HEK293T (cell line): ENCODE measurements around the gene LACC1.

Experiments used
- CTCF ChIA-PET: fragments of 350-600 bp; formaldehyde crosslinking; extraction: SDS; loops from one replicate; lab custom pipeline; 2021; ENCODE audit warnings: antibody characterized with exemption, inconsistent platforms; lab: Yijun Ruan, JAX
- POLR2A ChIA-PET: fragments of 350-600 bp; formaldehyde crosslinking; extraction: SDS; loops from one replicate; lab custom pipeline; 2020; ENCODE audit warnings: antibody characterized with exemption, inconsistent platforms; lab: Yijun Ruan, JAX
- DNase-seq: peaks from one replicate; pipeline ENCODE4 v3.0.0; 2012; ENCODE audit warnings: mixed read lengths; ENCODE audit errors: extremely low spot score
- ARNT ChIP-seq: fragments of 450-650 bp; IDR thresholded peaks from 2 replicates; pipeline ENCODE4 v1.6.1; 2017; ENCODE audit warnings: mild to moderate bottlenecking
- BHLHE40 ChIP-seq: fragments of 450-650 bp; IDR thresholded peaks from 2 replicates; pipeline ENCODE4 v1.6.1; 2016; ENCODE audit warnings: mild to moderate bottlenecking, moderate library complexity, borderline replicate concordance
- CTBP1 ChIP-seq: fragments of 450-650 bp; IDR thresholded peaks from 2 replicates; pipeline ENCODE4 v1.6.1; 2016; ENCODE audit warnings: borderline replicate concordance
- ELF4 ChIP-seq: fragments of 450-650 bp; IDR thresholded peaks from 2 replicates; pipeline ENCODE4 v1.6.1; 2017; ENCODE audit warnings: antibody characterized with exemption
- FOXA1 ChIP-seq: fragments of 450-650 bp; IDR thresholded peaks from 2 replicates; pipeline ENCODE4 v1.6.1; 2016; ENCODE audit warnings: mild to moderate bottlenecking
- FOXK2 ChIP-seq: fragments of 450-650 bp; IDR thresholded peaks from 2 replicates; pipeline ENCODE4 v1.6.1; 2016; ENCODE audit warnings: mild to moderate bottlenecking
- FOXM1 ChIP-seq: fragments of 450-650 bp; IDR thresholded peaks from 2 replicates; pipeline ENCODE4 v1.6.1; 2017; ENCODE audit warnings: mild to moderate bottlenecking, borderline replicate concordance
- HDGF ChIP-seq: fragments of 450-650 bp; IDR thresholded peaks from 2 replicates; pipeline ENCODE4 v1.6.1; 2017; ENCODE audit warnings: antibody characterized with exemption, borderline replicate concordance
- L3MBTL2 ChIP-seq: fragments of 450-650 bp; conservative IDR thresholded peaks from 2 replicates; pipeline ENCODE4 v1.6.1; 2016; ENCODE audit warnings: mild to moderate bottlenecking
- LEF1 ChIP-seq: fragments of 450-650 bp; IDR thresholded peaks from 2 replicates; pipeline ENCODE4 v1.6.1; 2017; ENCODE audit warnings: mild to moderate bottlenecking, borderline replicate concordance
- NFRKB ChIP-seq: fragments of 450-650 bp; IDR thresholded peaks from 2 replicates; pipeline ENCODE4 v1.6.1; 2016; ENCODE audit warnings: mild to moderate bottlenecking, moderate library complexity
- PKNOX1 ChIP-seq: fragments of 450-650 bp; IDR thresholded peaks from 2 replicates; pipeline ENCODE4 v1.6.1; 2016
- SP1 ChIP-seq: fragments of 450-650 bp; IDR thresholded peaks from 2 replicates; pipeline ENCODE4 v1.6.1; 2017
- SUZ12 ChIP-seq: fragments of 450-650 bp; IDR thresholded peaks from 2 replicates; pipeline ENCODE4 v1.6.1; 2016; ENCODE audit warnings: mild to moderate bottlenecking
- TARDBP ChIP-seq: fragments of 450-650 bp; IDR thresholded peaks from 2 replicates; pipeline ENCODE4 v1.6.1; 2016
- ZNF384 ChIP-seq: fragments of 450-650 bp; IDR thresholded peaks from 2 replicates; pipeline ENCODE4 v1.6.1; 2016

The LACC1 gene

GRCh38 chr13:43848001-43848649 is 31.6 kb upstream of the LACC1 start:
- no peak for DNase-seq
- CTCF ChIA-PET, result no interaction called here
- POLR2A ChIA-PET, result no interaction called here
- TF ChIP-seq HDGF (no peak), FOXM1 (no peak), BHLHE40 (no peak), PKNOX1 (no peak)

GRCh38 chr13:43850873-43851272 is 28.8 kb upstream of the LACC1 start:
- no peak for TF ChIP-seq ELF4
- TF ChIP-seq CTBP1, result no peak
- no peak for TF ChIP-seq SP1
- TF ChIP-seq NFRKB, result no peak
- no peak for TF ChIP-seq L3MBTL2
- TF ChIP-seq SUZ12, result no peak
- TF ChIP-seq FOXM1, result no peak
- TF ChIP-seq FOXA1, result no peak
- no peak for TF ChIP-seq FOXK2
- CTCF ChIA-PET, result no interaction called here
- DNase-seq, result no peak
- POLR2A ChIA-PET, result no interaction called here

- CTCF ChIA-PET, result no interaction called here
- TF ChIP-seq NFRKB (no peak), CTBP1 (no peak), SUZ12 (no peak), SP1 (no peak), FOXM1 (no peak), LEF1 (no peak), FOXA1 (no peak), BHLHE40 (no peak), L3MBTL2 (no peak), PKNOX1 (no peak), FOXK2 (no peak), ARNT (no peak)
- POLR2A ChIA-PET, result no interaction called here
- DNase-seq, result no peak
These were observed 26.7 kb upstream of the LACC1 start for GRCh38 chr13:43852923-43853404.

GRCh38 chr13:43861863-43862262 is 17.8 kb upstream of the LACC1 start:
- ChIA-PET CTCF (no interaction called here), POLR2A (no interaction called here)
- no peak for DNase-seq
- TF ChIP-seq BHLHE40, result no peak
- TF ChIP-seq ARNT, result no peak

- POLR2A ChIA-PET, result no interaction called here
- TF ChIP-seq FOXA1, result no peak
- TF ChIP-seq PKNOX1, result no peak
- no peak for DNase-seq
These were observed 14.8 kb upstream of the LACC1 start for GRCh38 chr13:43864921-43865320.

GRCh38 chr13:43865892-43866291 is 13.8 kb upstream of the LACC1 start:
- no peak for DNase-seq
- no peak for TF ChIP-seq LEF1
- TF ChIP-seq FOXA1, result no peak
- TF ChIP-seq CTBP1, result no peak
- no peak for TF ChIP-seq ZNF384
- TF ChIP-seq ARNT, result no peak
- TF ChIP-seq FOXK2, result no peak
- no peak for TF ChIP-seq NFRKB
- TF ChIP-seq TARDBP, result no peak
- no peak for TF ChIP-seq PKNOX1
- ChIA-PET POLR2A (no interaction called here), CTCF (no interaction called here)

More at GRCh38 chr13:43864921-43865320, 14.8 kb upstream of the LACC1 start:
- CTCF ChIA-PET, result no interaction called here

GRCh38 chr13:43872181-43872580 is 7.5 kb upstream of the LACC1 start:
- TF ChIP-seq BHLHE40 (no peak), ZNF384 (no peak), FOXA1 (no peak), ARNT (no peak), LEF1 (no peak), FOXK2 (no peak), HDGF (no peak), CTBP1 (no peak), SUZ12 (no peak), NFRKB (no peak), PKNOX1 (no peak), FOXM1 (no peak), SP1 (no peak), ELF4 (no peak), TARDBP (no peak)
- CTCF ChIA-PET, result interaction anchor here (0.9 kb wide), 1 partner anchor 1538 kb away, joined by 3 read pairs; no protein-coding TSS in a partner anchor
- no peak for DNase-seq
- POLR2A ChIA-PET, result no interaction called here
